LHCN-M2 (cell line): ENCODE results near the gene NAB2. TPM values are rescaled to one million over a fixed set of nuclear protein-coding genes. Genes with fewer than 3 reads are reported as not detected.
A peak's percentile ranks its signal among the peaks of the same experiment; 100 is the strongest.
"Not testable (repeated sequence)": the region's sequence is repeated elsewhere in the genome, so short reads cannot be mapped to it uniquely, and the experiment has no call there.

Experiments used
- DNase-seq: peaks from one replicate; pipeline ENCODE4 v3.0.0-alpha.2; 2012; ENCODE audit warnings: low read depth
- polyA plus RNA-seq: library from polyadenylated mRNA; unstranded; fragments of >200 nt; gene quantifications from one replicate; pipeline ENCODE4 v1.2.1, GENCODE V29; 2012; ENCODE audit warnings: missing spikeins
- total RNA-seq: library from RNA; depleted of rRNA; stranded (reverse); fragments of >200 nt; gene quantifications from 2 replicates; pipeline ENCODE4 v1.2.3, GENCODE V29; 2014; rRNA removed

Gene NAB2
- total RNA-seq, result 53.8 and 55.9 TPM in 2 replicates
- polyA plus RNA-seq, result 42.8 TPM

GRCh38 chr12:57088354-57089270 is at the start of gene NAB2:
Gene NAB2 (plus strand): TSS chr12:57089114. CDS start chr12:57089272, 158 bp downstream.
- peak; percentile 94 for DNase-seq

- DNase-seq, result no peak
Observed at GRCh38 chr12:57040211-57040610, 48.7 kb upstream of the NAB2 start.

GRCh38 chr12:57040750-57041149 is 48.2 kb upstream of the NAB2 start:
- no peak for DNase-seq

GRCh38 chr12:57042695-57043094 is 46.2 kb upstream of the NAB2 start:
- no peak for DNase-seq

- DNase-seq, result no peak
Observed at GRCh38 chr12:57044468-57044867, 44.4 kb upstream of the NAB2 start.

GRCh38 chr12:57044889-57045288 is 44.0 kb upstream of the NAB2 start:
- no peak for DNase-seq

GRCh38 chr12:57046086-57046791 is 42.7 kb upstream of the NAB2 start:
- DNase-seq, result no peak

- DNase-seq, result no peak
Observed at GRCh38 chr12:57046947-57047890, 41.7 kb upstream of the NAB2 start.

- no peak for DNase-seq
Observed at GRCh38 chr12:57047981-57048380, 40.9 kb upstream of the NAB2 start.

GRCh38 chr12:57048423-57049118 is 40.3 kb upstream of the NAB2 start:
- DNase-seq, result no peak

- DNase-seq, result no peak
Observed at GRCh38 chr12:57049119-57049446, 39.8 kb upstream of the NAB2 start.

- no peak for DNase-seq
Observed at GRCh38 chr12:57049890-57050289, 39.0 kb upstream of the NAB2 start, which contains the start of gene MYO1A. Gene MYO1A (minus strand): TSS chr12:57050129. CDS start chr12:57048323, 1,806 bp downstream.

GRCh38 chr12:57051011-57051410 is 37.9 kb upstream of the NAB2 start:
- DNase-seq, result no peak

GRCh38 chr12:57053146-57053545 is 35.8 kb upstream of the NAB2 start:
- DNase-seq, result not testable (repeated sequence)

- not testable (repeated sequence) for DNase-seq
Observed at GRCh38 chr12:57053901-57054300, 35.0 kb upstream of the NAB2 start.

GRCh38 chr12:57055824-57056223 is 33.1 kb upstream of the NAB2 start:
- no peak for DNase-seq

- no peak for DNase-seq
Observed at GRCh38 chr12:57057067-57057751, 31.7 kb upstream of the NAB2 start.

GRCh38 chr12:57058454-57058853 is 30.5 kb upstream of the NAB2 start:
- no peak for DNase-seq

- DNase-seq, result no peak
Observed at GRCh38 chr12:57063991-57064685, 24.8 kb upstream of the NAB2 start.

GRCh38 chr12:57066245-57066644 is 22.7 kb upstream of the NAB2 start:
- no peak for DNase-seq
